ENCODE results near the gene RXRA.

The RXRA gene

DNA sequence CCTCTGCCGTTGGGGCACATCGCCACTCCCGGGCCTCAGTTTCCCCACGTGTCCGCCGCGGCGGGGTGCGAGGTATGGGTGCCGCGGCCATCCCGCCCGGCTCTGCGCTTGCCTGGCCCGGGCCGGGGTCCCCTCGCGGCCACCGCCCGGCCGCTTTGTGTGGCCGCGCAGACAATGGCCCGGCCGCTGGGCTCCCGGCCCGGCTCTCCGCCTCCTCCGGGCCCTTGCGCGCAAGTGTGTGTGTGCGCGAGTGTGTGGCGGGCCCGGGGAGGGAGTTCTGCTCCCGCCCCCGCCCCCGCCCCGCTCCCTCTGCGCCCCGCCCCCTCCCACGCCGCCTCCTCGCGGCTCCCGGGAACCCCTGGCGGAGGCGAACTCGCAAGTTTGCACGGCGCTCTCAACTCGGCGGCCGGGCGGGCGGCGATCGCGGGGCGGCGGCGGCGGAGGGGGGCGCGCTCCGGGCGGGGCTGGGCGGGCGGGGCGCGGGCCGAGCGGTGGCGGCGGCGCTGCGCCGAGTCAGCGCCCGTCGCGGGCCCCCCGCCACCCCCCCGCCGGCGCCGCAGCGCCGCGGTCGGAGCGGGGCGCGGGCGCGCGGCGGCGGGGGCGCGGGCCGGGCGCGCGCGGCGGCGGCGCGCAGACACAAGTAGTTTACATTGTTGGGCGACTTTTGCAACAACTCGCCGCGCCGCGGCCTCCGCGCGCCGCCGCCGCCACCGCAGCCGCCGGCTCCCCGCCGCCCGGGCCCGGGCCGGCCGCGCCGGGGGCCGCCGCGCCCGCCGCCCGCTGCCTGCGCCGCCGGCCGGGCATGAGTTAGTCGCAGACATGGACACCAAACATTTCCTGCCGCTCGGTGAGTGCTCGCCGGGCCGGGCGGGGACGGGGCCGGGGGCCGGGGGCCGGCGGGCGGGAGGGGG is at the start of gene RXRA:
RXRA (plus strand) TSS at position 643 of the 911 bp plus-strand sequence; CDS start at position 820, 177 bp downstream.
- peak; percentile 73 for DNase-seq

- no peak for DNase-seq
Observed at GRCh38 chr9:134278286-134278685, 48.0 kb upstream of the RXRA start.

GRCh38 chr9:134278974-134279640 is 47.1 kb upstream of the RXRA start:
- no peak for DNase-seq

DNA sequence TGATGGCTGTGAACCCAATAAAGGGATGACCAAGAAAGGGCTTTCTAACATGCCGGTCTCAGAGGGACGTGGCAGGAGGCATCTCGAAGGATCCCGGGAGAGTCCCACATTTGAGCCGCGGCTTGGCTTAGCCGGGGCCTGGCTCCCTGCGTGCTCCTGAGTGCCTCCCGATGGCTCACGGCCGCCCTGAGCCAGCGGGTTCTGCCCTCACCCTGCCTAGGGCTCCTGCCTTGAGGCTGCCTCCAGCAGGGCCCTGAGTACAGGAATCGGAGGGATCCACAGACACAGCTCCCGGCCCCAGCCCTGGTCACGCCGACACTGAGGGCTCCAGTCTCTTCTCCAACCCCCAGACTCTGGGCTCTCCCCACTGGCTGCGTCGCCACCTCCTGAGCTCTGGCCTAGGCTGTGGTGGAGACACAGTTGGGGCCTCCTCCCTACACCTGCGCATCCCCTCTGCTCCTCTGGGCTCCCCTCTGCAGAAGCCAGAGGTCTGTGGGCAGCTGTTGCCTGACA is 44.1 kb upstream of the RXRA start:
- no peak for DNase-seq

GRCh38 chr9:134283111-134283515 is 43.1 kb upstream of the RXRA start:
- DNase-seq = no peak

DNA sequence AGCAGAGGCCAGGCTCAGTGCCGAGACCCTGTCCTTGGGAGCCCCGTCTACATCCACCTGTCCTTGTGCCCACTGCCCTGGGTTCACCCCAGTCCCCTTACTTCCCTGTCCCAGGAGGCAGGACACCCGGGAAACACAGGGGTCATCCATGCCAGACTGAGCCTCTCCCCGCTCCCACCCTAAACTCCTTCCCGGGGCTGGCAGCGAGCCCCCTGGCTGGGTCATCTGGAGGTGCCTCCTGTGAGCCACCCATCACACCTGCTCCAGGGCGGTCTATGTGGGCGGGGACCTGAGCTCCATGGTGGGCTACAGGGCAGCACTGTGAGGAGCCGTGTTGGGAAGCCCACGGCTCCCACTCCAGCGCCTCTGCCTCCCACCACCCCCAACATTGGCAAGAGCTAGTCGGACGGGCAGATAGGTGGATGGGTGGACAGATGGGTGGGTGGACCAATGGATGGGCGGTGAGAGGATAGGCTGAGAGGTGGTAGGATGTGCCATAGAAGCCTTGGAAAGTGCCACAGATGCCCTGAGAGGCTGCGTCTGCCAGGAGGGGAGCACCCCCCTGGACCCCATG is 42.5 kb upstream of the RXRA start:
- no peak for DNase-seq

GRCh38 chr9:134284273-134284672 is 42.0 kb upstream of the RXRA start:
- DNase-seq = no peak

DNA sequence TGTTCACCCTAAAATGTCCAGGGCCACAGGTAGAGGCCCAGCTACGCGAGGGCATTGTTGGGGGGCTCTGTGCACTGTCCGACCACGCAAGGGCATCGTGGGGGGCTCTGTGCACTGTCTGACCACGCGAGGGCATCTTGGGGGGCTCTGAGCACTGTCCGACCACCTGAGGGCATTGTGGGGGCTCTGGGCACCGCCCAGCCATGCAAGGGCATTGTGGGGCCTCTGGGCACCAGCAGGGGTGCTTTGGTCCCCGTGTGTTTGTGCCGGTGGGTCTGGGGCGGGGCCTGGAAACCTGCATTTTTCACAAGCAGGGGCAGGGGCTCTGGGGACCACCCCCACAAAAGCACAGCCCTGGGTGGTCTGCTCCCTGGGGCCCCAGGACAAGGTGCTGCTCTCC is 41.5 kb upstream of the RXRA start:
- no peak for DNase-seq

DNA sequence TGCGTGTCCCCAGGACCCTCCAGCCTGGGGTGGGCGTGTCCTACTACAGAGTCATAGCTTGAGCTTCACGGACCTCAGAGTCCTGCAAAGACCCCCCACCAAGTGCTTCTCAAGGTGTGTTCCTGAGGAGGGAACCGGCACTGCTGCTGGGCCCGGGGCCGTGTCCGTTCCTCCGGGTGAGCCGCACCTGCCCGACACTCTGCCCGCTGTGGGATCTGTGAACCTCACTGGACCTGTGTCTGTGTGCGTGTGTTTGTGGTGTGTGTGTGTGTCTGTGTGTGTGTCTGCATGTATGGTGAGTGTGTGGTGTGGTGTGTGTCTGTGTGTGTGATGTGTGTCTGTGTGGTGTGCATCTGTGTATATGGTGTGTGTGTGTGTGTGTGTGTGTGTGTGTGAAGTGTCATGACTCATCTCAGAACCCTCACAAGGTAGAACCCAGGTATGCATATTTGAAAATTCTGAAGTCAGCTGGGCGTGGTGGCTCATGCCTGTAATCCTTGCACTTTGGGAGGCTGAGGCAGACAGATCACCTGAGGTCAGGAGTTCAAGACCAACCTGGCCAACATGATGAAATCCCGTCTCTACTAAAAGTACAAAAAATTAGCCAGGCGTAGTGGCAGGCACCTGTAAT is 40.9 kb upstream of the RXRA start:
- no peak for DNase-seq

DNA sequence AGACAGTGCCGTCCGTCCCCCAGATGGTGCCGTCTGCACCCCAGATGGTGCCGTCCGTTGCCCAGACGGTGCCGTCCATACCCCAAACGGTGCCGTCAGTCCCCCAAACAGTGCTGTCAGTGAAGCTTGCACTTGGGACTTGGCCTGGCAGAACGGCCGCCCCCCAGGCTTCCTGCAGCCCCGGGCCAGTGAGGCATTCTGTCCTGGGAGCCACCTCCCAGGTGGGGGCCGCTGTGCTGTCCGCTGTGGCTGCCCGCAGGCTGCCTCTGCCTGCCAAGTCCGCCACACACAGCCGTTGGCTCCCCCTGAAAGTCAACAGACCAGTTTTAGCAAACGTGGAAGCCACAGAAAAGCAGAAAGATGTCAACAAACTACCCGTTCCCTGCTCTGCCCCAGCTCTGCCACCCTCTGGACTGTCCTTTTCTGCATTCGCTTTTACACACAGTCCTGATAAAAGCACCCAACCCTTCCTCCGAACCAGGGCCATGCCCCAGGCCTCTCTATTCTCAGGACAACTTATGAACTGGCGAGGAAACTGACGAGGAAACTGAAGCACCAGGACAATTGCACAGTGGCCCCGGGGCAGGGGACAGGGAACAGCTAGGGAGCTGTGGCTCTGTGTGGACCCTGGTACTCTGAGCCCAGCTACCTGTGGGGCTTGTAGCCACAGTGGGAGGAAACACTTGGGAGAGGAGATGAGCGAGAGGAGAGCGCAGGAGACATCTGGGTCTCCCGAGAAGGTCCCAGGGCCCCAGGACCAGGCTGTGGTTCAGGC is 39.6 kb upstream of the RXRA start:
- DNase-seq = no peak

DNA sequence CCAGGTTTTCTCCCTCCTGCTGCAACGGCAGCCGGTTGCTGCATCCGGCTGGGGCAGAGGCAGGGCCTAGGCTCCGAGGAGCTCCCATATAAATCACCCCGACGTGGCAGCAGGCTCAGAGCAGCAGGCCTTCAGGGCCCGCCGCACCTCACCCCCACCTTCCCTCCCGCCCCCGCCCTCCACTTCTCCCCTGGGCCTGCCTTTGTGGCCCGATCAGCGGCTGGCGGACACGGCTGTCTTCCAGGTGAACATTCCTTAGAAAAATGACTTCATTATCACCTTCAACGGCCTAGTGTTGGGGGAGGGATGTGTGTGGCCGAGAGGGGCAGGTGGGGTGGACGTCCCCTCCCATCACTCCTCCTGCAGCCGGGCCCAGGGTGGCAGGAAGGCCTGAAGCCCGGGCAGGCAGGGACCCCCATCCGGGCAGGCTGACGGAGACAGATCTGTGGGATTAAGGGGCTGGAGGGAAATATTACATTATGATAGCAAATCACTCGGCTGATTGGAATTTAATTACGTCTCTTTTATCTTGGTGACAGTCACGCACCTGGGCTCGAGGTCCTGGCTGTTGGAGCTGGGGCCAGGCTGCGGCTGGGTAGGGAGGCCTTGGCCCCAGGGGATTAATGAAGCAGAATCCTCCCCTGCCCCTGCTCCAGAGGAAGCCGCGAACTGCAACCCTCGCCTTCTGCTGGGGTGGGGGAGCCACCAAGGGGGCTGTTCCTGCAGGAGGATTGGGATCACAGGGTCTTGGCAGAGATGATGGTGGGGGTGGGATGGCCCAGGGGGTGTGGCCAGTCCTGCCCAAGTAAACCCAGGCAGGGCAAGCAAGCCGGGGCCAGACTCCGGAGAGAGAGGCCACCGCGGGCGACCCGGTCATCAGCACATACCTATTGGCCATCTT is 38.4 kb upstream of the RXRA start:
- DNase-seq = no peak

- no peak for DNase-seq
Observed at GRCh38 chr9:134288746-134289145, 37.5 kb upstream of the RXRA start.

GRCh38 chr9:134289241-134289875 is 36.9 kb upstream of the RXRA start:
- no peak for DNase-seq

GRCh38 chr9:134290603-134291451 is 35.4 kb upstream of the RXRA start:
- no peak for DNase-seq

- no peak for DNase-seq
Observed at GRCh38 chr9:134291452-134291881, 34.8 kb upstream of the RXRA start.

DNA sequence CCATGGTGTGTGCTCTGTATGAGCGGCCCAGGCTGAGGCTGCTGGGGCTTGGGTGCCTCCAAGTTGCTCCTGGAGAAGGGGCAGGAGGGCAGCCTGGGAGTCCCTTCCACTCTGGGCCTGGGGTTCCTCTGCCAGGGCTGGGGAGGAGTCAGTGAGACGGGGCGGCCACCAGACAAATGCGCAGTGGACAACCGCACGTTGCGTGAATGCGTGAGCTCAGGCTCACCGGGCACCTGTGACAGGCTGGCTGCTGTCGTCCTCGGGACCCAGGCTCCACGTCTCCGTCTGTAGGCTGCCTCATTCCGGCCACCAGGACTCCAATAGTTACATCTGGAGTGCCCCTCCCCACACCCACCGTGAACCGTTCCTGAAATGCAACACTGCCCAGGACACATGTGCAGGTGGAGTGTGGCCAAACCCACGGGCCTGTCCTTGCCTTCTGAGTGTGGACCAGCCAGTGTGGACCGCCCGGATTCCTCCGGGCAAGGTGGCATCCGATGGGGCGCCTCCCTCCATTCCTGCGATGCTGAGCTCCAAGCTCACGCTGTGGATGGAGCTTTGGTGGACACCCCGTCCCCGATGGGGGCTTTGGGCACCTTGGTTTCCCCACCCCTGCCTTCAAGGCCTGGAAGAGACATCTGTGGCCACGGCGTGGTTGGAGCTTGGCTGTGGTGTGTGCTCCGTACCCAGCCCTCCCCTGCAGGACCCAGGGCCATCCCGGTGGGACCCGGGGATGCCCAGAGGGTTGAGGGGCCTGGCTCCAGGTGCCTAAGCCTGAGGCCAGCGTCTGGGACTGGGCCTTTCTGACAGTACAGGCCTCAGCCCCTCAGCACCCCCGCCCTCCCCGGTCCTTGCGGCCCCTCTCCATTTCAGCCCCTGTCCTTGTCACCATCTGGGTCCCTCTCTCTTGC is 34.0 kb upstream of the RXRA start:
- no peak for DNase-seq

DNA sequence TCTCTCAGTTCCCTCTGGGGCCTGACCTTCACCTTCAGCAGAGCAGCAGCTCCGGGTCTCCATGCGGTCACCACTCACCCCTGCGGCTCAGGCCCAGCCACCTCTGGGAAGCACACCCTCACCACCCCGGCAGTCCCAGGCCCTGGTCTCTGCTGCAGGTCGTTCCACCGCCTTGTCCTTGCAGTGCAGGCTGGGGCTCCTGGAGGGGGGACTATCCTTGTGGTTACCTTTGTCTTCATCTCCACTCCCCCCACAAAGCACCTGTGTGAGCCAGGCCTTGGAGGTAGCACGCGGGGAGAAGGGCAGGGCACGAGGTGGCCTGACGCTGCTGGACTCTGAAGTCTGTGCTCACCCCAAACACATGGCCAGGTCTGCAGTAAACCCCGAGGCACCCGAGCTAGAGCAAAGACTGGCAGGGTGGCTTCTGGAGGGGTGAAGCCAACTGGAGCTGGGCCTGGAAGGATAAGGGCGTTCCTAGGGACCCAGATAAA is 33.2 kb upstream of the RXRA start:
- DNase-seq = no peak

DNA sequence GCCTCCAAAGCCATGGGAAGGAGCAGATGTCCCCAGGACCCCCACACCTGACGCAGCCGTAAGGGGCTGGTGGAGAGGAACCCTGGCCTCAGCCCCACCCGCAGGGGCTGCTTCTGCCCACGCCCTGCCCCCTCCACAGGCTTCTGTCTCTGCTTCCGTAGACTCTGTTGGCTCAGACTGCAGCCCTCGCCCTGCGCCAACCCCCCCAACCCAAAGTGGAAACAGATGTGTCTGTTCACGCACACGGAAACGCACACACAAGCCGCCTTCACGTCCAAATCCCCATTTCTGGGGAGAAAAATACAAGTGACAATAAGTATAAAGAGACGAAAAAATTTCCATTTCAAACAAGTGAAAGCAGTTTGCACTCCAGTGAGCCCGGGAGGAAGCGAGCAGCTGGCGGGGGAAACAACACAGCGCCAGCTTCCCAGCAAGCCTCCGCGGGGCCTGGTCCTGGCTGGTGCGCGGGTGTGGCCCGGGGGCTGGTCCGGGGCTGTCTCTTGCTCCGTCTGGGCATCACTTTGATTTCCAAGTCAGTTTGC is 32.6 kb upstream of the RXRA start:
- peak; percentile 49 for DNase-seq

Measured in suppressor macrophage treated with lipopolysaccharide for 4 hours (primary cell).